Non-pigmented ciliary epithelial cell (primary cell): ENCODE data around the gene ANGPT4.
"Not testable (repeated sequence)": the region's sequence is repeated elsewhere in the genome, so short reads cannot be mapped to it uniquely, and the experiment has no call there.

Source experiments
- DNase-seq: peaks from one replicate; pipeline ENCODE4 v3.0.0-alpha.2; 2010; ENCODE audit warnings: low read depth

ANGPT4 gene

DNA sequence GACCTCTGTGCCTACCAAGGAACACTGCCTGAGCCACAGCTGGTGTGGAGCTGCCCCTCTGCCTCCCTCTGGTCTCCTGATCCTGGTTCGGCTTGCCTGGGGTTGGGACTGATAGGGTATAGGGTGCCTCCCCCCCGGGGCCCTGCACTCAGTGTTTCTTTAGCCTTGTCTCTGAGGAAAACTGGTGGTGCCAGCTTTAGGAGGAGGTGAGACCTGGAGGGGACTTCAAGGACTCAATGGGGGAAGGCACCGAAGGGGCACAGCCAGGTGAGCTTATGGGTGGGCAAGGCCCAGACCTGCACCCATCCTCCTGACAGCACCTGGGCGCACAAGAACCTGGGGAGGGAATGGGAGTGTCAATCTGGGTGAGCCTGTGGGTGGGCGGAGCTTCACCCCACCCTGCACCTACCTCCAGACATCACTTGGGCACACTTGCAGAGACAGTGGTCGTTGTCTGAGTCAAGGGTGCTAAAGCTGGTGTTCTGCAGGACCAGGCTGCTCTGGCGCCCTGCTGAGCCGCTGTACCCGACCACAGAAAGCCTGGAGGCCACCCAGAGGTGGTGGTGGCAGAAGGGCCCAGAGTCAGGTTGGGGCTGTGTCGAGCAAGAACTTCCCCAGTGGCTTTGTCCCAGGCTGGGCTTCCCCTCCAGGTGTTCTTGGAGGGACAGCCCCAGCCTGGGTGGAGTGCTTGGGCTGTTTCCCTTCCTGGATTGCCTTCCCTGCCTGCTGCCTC, 42.1 kb downstream of the ANGPT4 start:
- no peak for DNase-seq

DNA sequence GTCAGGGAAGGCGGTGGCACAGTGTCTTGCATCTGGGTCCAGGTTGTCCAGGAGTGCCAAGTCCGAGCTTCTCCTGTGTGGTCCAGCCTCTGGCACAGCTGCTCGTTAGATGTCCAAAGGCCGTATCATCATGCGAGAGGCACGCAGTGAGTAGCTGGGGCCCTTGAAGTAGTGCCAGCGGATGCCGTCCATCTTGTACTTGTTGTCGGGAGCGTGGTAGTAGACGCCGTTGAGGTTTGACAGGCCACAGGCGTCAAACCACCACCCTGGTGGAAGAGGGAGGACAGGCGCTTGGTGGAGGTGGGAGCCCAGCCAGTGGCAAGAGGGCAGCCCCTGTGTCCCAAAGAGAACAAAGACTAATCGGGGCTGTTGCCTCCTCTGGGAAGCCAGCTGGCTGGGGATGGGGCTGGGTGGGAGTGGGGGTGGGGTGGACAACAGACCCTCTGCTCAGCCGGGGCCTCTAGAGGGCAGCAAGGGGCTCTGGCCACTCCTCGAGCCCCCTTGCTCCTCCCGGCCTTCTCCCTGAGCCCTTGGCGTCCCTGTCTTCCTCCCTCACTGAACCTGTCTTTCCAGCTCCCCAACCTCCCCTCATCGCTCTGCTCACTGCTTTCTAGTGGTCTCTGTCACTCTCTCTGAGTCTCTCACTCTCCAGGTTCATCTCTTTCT, 43.1 kb downstream of the ANGPT4 start:
- DNase-seq: no peak

DNA sequence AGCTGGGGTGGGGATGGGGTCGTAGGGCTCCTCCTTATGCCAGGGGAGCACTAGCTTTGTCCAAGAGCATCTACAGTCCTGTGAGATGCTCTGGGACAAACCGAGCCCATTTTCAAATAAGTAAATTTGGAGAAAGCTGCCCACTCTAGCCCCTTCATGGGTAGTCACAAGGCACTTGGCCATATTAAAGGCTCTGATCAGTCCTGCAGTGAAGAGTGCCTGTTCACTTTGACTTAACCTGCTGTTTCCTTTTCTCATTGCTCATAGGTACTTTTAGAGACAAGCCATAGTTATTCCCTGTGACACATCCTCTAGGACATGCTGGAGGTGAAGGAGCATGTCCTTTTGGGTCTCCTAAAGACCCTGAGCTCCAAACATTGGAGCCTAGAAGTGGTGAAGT, 44.2 kb downstream of the ANGPT4 start:
- no peak for DNase-seq

DNA sequence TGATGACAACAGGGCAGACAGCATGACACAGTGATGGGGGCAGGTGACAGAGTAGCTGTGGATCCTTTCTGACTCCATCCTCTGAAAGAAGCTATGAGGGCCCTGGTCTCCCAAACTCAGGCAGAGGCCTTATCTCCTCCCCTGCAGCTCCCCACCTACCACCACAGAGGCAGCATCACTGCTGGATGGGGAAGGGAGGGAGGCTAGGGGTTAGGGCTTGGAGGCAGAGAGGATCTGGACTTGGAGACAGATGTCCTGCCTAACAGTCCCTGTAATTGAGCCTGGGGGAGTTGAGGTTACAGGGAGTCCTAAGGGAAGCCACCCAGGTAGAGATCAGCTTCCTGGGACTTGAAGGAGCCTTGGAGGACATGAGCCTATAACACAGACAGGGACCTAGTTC, 44.7 kb downstream of the ANGPT4 start:
- no peak for DNase-seq

DNA sequence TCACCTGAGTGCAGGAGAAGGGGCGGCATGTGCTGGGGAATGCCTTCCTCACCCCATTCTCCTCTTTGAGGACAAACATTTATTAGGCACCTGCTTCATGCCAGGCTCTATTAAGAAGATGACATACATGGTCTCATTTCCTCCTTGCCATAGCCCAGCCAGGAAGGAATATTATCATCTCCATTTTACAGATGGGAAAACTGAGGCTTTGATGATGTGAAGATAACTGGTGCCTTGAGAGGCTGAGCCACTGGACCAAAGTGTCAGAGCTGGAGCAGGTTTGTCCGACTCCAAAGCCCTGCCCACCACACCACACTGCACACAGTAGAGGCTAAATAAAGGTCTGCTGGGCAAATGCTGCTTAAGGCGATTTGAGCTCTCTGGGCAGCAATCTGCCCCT, 45.4 kb downstream of the ANGPT4 start:
- no peak for DNase-seq

DNA sequence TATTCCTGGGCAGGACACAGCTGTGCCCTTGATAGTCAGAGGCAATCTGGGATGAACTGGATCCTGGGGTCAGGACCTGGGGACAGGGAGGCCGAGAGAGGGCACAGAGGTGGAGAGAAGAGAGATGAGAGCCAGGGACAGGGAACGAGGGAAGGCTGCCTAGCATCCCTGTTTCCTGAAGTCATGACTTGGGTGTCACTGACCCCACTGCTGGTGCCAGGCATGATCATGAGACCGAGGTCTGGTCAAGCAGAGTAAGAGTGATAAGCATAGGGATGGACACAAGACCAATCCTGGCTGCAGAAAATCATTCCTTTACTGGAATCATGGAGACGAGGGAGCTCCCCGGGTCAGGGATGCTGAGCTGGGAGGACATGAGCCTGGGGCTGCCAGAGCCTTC, 46.5 kb downstream of the ANGPT4 start:
- DNase-seq: no peak

DNA sequence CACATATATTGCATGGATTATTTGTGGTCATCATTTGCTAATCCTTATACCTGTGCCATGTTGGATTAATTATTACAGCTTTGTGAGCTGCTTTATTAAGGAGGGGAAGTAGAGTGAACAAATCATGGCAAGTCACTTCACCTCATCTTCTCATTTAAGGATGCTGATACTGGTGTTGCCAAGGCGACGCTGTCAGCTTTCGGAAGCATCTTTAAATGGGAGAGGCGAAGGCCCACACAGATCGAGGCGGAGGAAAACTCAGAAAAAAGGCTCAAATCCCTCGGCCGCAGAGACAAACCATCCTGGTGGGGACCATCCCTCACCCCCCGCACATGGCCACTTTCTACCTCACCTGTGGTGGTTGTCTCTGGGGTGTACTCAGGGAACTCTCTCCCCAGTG, 47.9 kb downstream of the ANGPT4 start:
- DNase-seq: no peak

DNA sequence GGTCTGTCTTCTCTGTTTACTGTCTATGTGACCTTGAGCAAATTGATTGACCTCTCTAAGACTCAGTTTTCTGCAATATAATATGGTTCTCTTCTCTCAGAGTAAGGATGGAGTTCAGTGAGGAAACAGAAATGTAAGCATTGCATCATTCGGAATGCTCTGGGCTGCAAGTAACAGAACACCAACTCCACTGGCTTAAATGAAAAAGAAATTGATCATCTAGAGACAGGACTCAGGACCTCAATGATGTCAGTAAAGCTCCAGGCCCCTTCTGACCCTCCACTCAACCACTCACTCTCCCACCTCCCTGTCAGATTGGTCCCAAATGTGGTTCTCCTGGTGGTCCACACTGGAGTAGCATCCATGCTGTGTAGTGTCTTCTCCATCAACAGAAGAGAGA, 50.7 kb downstream of the ANGPT4 start:
- DNase-seq: no peak

DNA sequence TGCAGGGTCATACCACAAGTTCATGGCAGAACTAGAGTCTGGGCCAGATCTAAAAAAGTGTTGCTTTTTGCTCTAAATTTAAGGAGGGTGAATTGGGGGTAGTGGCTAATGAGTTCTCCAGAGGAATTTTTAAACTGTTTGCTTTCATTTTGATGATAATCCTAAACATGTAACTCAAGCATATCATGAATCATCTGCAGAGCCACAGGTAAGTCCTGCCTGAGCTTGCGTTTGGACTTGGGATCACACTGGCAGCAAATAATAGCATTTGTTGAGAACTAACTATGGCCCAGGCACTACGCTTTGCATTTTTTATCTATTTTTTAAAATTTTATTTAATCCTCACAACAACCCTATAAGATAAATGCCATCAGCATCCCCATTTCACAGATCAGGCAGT, 55.2 kb downstream of the ANGPT4 start:
- DNase-seq: no peak

DNA sequence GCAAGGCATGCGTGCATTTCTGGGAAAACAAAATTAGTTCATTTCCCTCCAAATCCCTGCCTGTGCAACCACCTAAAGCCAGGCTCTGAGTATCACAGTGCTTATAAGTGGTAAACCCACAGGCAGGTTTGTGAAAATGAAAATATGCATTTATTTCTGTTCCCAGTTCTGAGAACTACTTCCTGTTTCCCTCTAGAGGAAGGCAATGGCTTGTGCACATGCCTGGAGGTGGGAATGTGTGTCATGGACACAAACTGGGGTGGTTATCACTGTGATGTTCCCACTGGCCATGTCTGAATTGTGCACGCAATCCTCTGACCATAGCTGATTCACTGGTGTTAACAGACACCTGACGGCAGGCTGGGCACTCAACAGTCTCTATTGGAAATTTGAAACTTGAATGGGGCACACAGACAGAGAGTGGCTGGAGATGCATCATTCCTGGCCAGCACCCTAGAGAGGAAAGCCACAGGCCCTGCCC, 56.3 kb downstream of the ANGPT4 start:
- DNase-seq: no peak

DNA sequence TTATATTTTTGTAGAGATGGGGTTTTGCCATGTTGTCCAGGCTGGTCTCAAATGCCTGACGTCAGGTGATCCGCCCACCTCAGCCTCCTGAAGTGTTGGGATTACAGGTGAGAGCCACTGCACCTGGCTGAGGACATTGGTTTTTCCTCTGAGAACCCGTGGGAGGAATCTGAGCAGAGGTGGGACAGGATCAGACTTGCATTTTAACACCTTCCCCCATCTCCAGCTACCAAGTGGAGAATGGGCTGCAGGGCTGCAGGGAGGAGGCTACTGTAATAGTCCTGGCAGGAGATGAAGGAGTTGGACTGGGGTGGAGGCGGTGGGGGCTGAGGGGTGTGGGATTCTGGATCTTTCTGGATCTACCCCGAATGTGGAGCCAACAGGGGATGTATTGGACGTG, 58.1 kb downstream of the ANGPT4 start:
- DNase-seq: no peak

DNA sequence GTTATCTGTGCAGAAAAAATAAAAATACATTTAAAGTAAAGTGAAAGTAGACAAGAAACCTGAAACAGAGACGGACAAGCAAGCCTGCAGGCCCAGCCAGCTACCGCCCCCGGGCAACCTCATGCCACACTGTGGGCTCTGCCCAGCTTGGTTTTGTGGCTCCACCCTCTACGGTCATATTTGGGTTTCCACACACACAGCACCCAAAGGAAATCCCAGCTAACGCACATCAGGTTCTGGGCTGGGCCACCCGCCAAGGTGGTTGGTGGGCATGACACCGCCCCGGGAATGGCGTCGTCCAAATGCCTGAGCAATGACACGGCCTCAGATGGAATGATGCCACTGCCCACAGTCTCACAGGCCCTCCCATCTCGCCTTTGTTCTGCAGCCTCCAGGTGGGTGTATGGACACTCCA, 59.8 kb downstream of the ANGPT4 start:
- peak; percentile 23 for DNase-seq

DNA sequence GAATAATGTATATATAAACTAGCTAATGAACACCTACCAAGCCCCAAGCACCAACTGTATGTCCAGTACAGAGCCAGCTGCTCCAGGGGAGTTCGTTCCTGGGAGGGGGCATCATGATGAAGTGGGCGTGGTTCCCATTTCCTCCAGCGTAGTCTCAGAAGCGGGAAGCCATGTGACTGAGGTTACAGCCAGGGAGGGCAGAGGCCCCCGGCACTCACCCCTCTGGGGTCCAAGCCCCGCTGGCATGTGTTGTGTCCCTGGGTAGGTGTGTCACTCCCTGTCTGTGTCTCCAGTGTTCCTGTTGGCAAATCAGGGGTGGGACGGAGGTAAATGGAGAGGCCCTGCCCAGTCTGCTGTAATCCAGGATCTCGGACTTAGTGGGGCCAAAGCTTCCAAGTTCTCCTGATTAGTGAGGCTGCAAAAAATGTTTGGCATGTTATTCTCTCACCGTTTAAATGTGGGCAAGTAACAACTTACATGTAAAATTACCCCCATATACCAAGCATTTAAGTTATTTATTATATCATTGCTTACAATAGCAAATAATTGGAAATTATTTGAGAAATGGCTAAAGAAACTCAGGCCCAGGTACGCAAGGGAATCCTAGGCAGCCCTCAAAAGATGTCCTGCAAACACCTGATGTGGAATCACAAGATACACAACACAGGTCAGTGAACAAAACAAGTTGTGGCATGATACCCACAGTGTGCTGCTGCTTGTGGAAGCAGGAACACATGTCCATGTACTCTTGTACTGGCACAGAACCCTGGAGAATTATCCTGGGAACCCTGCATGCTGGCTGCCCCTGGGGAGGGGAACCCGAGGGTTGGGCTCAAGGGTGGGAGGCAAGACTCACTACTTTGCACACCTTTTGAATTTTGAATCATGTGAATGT, 60.4 kb downstream of the ANGPT4 start:
- no peak for DNase-seq

DNA sequence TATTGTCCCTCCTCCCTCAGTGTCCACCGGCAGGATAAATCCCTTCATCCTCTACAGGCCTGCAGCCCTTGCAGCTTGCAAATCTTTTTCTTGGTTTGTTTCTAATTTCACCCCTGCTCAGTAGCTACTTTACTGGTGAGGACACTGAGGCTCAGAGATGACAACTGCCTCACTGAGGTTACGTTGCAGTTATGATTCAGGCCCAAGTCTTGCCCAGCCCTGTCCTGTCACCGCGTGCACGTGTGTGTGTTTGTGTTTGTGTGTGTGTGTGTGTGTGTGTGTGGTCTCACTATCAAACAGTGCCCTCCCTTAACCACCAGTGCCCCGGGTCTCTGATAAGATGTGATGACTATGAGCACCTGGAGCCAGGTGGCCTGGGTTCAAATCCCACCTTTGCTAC, 61.5 kb downstream of the ANGPT4 start:
- no peak for DNase-seq

DNA sequence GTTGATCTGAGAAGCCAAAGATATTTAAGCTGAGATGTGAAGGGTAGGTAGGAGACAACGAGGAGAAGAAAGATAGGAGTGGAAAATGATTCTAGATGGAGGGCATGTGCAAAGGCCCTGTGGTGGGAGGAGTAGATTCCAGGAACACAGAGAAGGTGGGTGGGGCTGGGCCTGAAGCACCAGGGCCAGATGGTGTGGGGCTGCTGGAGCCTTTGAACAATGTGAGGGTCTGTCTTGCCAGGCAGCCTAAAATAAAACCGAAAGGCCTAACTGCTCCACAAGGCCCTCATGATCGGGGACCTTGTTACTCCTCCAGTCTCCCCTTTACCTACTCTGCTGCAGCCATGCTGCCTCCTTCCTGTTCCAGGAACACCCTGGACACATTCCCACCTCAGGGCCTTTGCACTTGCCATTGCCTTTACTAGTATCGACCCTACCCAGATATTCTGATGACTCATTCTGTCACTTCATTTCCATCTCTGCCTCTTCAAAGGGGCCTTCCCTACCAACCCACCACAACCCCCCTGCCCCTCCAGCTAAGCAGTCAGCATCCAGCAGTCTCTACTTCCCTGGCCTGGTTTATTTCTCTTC, 62.6 kb downstream of the ANGPT4 start:
- no peak for DNase-seq

DNA sequence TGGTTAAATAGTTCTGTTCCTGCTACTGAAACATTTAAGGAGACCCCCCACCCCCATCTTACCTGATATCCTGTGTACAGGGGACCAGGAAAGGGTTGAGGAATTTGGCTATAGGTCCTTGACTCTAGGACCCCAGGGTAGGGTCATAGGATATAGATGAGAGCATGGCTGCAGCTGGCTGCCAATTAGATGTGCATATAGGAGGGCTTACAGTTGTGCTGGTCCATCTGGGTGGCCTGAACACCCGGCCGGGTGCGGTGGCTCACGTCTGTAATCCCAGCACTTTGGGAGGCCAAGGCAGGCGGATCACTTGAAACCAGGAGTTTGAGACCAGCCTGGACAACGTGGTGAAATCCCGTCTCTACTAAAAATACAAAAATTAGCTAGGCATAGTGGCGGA, 67.4 kb downstream of the ANGPT4 start:
- not testable (repeated sequence) for DNase-seq

DNA sequence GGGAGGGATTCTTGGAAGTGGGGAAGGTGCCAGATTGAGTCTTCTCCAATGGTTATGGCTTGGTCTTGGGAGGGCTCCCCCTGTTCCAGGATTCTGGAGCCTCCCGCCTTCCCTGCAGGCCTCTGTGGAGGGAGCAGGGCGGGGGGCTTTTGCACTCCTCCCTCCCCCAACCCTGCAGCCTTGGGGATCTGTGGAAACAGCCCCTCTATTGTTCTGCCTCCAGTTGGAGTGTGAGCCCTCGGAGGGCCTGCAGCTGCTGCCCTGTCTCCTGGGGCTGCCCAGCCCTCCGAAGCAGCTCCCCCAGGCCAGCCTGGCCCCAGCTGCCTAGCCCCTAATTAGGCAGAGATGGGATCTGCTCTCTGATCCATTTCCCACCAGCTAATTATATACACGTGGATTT, 67.9 kb downstream of the ANGPT4 start:
- DNase-seq: no peak

DNA sequence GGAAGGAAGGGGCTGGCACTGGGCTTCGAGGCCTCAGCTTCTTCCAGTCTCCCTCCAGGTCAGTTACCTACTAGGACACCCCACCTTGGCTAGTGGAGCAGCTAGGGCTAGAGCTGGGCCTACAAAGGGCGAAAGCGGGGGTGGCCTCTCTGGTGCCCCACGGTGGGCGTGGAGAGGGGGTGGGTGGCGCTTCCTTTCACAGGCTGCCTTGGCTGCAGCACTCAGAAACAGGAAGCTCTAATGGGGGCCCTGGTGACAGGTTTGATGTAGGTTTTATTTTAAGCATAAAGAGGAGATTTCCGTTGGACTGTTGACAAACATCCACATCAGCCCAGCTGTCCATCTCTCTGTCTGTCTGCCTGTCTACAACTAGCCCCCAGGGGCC, 69.2 kb downstream of the ANGPT4 start:
- DNase-seq: no peak

DNA sequence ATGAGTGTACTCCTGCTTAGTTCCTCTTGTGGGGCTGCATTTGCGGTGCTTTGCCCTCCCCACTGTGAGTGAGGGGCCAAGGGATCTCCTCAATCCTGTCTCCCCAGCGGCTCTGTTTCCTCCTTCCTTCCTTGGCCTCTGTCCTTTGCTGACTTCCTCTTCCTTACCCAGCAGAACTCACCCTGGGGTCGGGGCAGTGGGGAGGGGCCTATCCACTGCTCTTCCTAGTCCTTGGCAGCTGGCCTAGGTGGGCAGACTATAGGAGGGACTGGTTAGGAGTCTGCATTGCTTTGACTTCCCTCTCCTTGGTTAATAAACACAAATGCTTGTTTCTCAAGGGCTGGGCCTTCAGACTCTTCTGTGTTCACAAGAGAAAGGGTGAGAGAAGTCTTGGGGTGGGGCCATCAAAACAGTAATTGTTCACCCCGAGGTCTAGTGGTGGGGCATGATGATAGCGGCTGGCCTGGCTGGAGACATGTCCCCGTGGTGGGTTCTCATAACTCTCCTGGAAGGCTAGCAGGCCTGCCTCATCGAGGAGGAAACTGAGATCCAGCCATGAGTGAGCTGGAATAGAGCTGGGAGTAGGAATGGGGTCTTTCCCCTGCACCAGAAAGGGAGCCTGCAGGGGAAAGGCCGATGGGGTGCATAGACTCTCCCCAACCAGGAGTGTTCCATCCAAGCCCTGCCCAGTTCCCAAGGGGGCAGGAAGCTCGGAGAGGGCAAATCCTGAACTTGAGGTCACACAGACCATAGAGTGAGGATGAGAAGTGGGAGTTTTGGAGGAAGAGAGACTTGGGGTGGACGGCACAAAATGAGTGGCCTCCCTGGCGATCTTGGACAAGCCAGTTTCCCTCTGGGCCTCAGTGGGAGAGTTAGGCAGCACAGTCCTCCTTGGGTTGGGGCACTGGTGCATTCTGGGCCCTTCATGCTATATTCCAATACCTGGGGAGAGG, 69.9 kb downstream of the ANGPT4 start:
- DNase-seq: no peak

DNA sequence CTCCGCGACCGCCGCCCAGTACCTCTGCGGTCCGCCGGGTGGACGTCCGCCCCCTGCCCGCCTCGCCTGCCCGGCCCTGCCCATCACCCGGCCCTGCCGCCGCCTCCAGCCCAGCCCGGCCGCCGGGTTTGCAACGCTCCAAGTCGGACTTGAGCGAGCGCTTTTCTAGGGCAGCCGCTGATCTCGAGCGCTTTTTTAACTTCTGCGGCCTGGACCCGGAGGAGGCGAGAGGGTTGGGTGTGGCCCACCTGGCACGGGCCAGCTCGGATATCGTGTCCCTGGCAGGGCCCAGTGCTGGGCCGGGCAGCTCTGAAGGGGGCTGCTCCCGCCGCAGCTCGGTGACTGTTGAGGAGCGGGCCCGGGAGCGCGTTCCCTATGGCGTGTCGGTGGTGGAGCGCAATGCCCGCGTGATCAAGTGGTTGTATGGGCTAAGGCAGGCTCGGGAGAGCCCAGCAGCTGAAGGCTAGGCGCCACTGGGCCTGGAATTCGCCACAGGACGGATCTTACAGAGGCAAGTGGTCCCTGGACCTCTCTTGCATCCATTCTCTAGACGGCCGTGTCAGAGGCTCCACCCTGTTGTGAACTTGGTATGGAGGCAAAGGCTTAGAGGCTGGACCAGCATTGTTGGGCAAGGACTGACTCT, 70.8 kb downstream of the ANGPT4 start:
- no peak for DNase-seq
